Esophagus squamous epithelium (tissue), 4 donors: Measurements from ENCODE around the gene TSPAN9.
A peak's percentile ranks its signal among the peaks of the same experiment; 100 is the strongest.

ENCODE experiments used
- POLR2A ChIP-seq, 4 donors: fragments of 450-650 bp; IDR thresholded peaks; one replicate each; pipeline ENCODE4 v1.6.1; 2017; ENCODE audit warnings: antibody characterized with exemption in 4 of 4, mild to moderate bottlenecking in 4 of 4, moderate library complexity in 3 of 4
- TF ChIP-seq, protein P1 (sequence below), 6 experiments: fragments of 450-650 bp in 4 of 6; fragments of 200-600 bp in 2 of 6; sonication (generic) in 2 of 6; IDR thresholded peaks; one replicate each; pipeline ENCODE4 v1.5.1; 2016 to 2019; ENCODE audit warnings: antibody characterized with exemption in 6 of 6, mild to moderate bottlenecking in 4 of 6, moderate library complexity in 4 of 6

DNA sequence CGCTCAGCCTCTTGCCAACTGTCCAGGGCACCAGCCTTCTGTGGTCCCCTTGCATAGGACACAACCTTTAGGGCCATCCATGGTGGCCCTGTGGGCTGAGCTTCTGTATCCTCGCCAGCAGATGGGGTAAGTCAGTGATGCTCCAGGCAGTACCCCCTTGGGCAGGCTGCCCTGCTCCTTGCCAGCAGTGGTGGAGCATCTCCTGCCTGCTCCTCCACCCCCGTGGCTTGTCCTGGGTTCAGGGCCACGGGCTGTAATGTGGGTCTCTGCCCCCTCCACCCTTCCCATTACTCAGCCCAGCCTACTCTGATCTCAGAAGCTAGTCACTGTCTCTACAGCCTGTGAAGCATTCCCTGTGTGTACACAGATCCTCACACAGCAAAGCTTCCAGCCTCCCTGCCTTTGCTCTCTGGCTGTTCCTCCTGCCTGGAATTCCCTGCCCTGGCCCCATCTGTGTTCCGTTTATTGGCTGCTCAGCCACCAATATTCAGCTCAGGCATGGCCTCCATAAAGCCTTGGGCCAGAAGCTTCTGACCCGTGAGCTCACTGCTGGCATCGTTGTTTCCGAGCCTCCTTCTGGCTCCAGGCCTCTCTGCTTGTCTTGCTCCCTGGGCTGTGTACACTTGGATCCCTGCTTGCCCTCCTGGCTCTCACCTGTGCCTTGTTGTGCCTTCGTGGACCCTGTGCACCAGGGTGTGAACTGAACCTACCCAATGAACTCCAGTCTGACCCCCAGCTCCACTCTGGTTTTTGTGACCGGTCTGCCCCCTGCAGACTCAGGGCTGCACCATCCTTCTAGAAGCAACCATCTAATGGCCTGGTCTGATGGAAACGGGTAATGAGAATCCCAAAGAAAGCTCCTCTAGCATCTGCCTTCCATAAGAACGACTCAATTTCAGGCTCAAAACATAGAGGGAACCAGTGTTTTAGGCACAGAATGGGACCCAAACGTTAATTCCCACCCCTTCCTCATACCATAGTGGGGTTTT lies 236.8 kb downstream of the TSPAN9 start:
- TF ChIP-seq, protein P1, sequence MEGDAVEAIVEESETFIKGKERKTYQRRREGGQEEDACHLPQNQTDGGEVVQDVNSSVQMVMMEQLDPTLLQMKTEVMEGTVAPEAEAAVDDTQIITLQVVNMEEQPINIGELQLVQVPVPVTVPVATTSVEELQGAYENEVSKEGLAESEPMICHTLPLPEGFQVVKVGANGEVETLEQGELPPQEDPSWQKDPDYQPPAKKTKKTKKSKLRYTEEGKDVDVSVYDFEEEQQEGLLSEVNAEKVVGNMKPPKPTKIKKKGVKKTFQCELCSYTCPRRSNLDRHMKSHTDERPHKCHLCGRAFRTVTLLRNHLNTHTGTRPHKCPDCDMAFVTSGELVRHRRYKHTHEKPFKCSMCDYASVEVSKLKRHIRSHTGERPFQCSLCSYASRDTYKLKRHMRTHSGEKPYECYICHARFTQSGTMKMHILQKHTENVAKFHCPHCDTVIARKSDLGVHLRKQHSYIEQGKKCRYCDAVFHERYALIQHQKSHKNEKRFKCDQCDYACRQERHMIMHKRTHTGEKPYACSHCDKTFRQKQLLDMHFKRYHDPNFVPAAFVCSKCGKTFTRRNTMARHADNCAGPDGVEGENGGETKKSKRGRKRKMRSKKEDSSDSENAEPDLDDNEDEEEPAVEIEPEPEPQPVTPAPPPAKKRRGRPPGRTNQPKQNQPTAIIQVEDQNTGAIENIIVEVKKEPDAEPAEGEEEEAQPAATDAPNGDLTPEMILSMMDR (IDR thresholded peaks at IDR 0.05), result peak in 1 of 6 experiments; percentile 19
- TF ChIP-seq POLR2A (IDR thresholded peaks at IDR 0.05), result no peak
